SK-N-SH (cell line): ENCODE measurements around the gene CYP4F11. TPM values are rescaled to one million over a fixed set of nuclear protein-coding genes. Genes with fewer than 3 reads are reported as not detected.
"Not testable (repeated sequence)": the region's sequence is repeated elsewhere in the genome, so short reads cannot be mapped to it uniquely, and the experiment has no call there.

Experiments used
- CTCF ChIA-PET: fragments of 300-600, 350-600 bp; formaldehyde crosslinking; extraction: SDS; loops from one replicate; lab custom pipeline; 2021; lab: Yijun Ruan, JAX
- POLR2A ChIA-PET: fragments of 350-600 bp; sonication (Branson Sonifier 250); formaldehyde crosslinking; extraction: SDS; loops from one replicate; lab custom pipeline; 2020; ENCODE audit warnings: antibody characterized with exemption, inconsistent platforms; lab: Yijun Ruan, JAX
- DNase-seq: peaks from one replicate; pipeline ENCODE4 v3.0.0; 2012
- H2AFZ ChIP-seq: fragments of 200-600 bp; sonication (generic); 2 replicates; pipeline ENCODE4 v1.8.1; 2016; ENCODE audit warnings: antibody characterized with exemption, mild to moderate bottlenecking, low read depth
- H3F3A ChIP-seq: fragments of 200-600 bp; sonication (generic); replicated peaks from 2 replicates; pipeline ENCODE3; 2016; ENCODE audit warnings: antibody characterized with exemption, mild to moderate bottlenecking; ENCODE audit not compliant: insufficient read depth
- H3K27ac ChIP-seq, 2 experiments: fragments of 200-500 bp in 1 of 2; fragments of 200-600 bp in 1 of 2; sonication (Bioruptor generic) in 1 of 2; sonication (generic), shearing (Covaris generic) in 1 of 2; 2 replicates each; pipeline versions ENCODE4 v1.5.1 to v1.6.1; 2014 to 2016; ENCODE audit warnings: low read depth in 2 of 2, inconsistent platforms in 1 of 2, low read length in 1 of 2, mild to moderate bottlenecking in 1 of 2, mixed read lengths in 1 of 2
- H3K27me3 ChIP-seq: fragments of 200-600 bp; sonication (generic), shearing (Covaris generic); 2 replicates; pipeline ENCODE4 v1.6.1; 2016; ENCODE audit warnings: mixed run types; ENCODE audit not compliant: insufficient read depth
- H3K36me3 ChIP-seq, 2 experiments: fragments of 200-500 bp in 1 of 2; fragments of 200-600 bp in 1 of 2; sonication (Bioruptor generic) in 1 of 2; sonication (generic) in 1 of 2; replicated peaks in 1 of 2; 2 replicates each; pipeline versions ENCODE3 to v1.5.1; 2014 to 2016; ENCODE audit warnings: low read length in 1 of 2, mild to moderate bottlenecking in 1 of 2; ENCODE audit not compliant: insufficient read depth in 2 of 2, control insufficient read depth in 1 of 2
- H3K4me1 ChIP-seq, 2 experiments: fragments of 200-500 bp in 1 of 2; fragments of 200-600 bp in 1 of 2; sonication (Bioruptor generic) in 1 of 2; sonication (generic), shearing (Covaris generic) in 1 of 2; 2 replicates each; pipeline versions ENCODE4 v1.5.1 to v1.6.1; 2014 to 2016; ENCODE audit warnings: low read depth in 1 of 2, low read length in 1 of 2, mixed run types in 1 of 2; ENCODE audit not compliant: insufficient read depth in 2 of 2, control insufficient read depth in 1 of 2
- H3K4me2 ChIP-seq: fragments of 200-600 bp; sonication (generic), shearing (Covaris generic); 2 replicates; pipeline ENCODE4 v1.6.1; 2017; ENCODE audit warnings: mixed run types
- H3K4me3 ChIP-seq, 2 experiments: fragments of 200-500 bp in 1 of 2; fragments of 200-600 bp in 1 of 2; sonication (Bioruptor generic) in 1 of 2; sonication (generic), shearing (Covaris generic) in 1 of 2; 2 replicates each; pipeline versions ENCODE4 v1.5.1 to v1.8.1; 2014 to 2016; ENCODE audit warnings: low read depth in 2 of 2, inconsistent platforms in 1 of 2, low read length in 1 of 2, mild to moderate bottlenecking in 1 of 2, mixed read lengths in 1 of 2, moderate library complexity in 1 of 2
- H3K79me2 ChIP-seq: fragments of 200-600 bp; sonication (generic); 2 replicates; pipeline ENCODE4 v1.8.1; 2017; ENCODE audit warnings: mild to moderate bottlenecking; ENCODE audit not compliant: insufficient read depth
- H3K9ac ChIP-seq: fragments of 200-600 bp; sonication (generic); 2 replicates; pipeline ENCODE4 v1.6.1; 2017; ENCODE audit warnings: mixed run types
- H3K9me2 ChIP-seq: fragments of 200-600 bp; sonication (generic); 2 replicates; pipeline ENCODE4 v1.6.1; 2017; ENCODE audit warnings: mixed run types
- H3K9me3 ChIP-seq: fragments of 200-600 bp; sonication (generic); 2 replicates; pipeline ENCODE4 v1.6.1; 2017; ENCODE audit warnings: mixed run types, mild to moderate bottlenecking, moderate library complexity
- H4K20me1 ChIP-seq: fragments of 200-600 bp; sonication (generic); 2 replicates; pipeline ENCODE4 v1.6.1; 2017; ENCODE audit warnings: mild to moderate bottlenecking, mixed run types; ENCODE audit not compliant: insufficient read depth
- CTCF ChIP-seq: fragments of 200-600 bp; sonication (generic); IDR thresholded peaks from 2 replicates; pipeline ENCODE4 v1.6.1; 2017; ENCODE audit warnings: antibody characterized with exemption, mild to moderate bottlenecking, moderate library complexity
- EZH2phosphoT487 ChIP-seq: fragments of 200-600 bp; sonication (generic); IDR thresholded peaks from 2 replicates; pipeline ENCODE4 v1.6.1; 2017; ENCODE audit warnings: low read depth, mixed run types, mild to moderate bottlenecking, antibody characterized with exemption, moderate library complexity, borderline replicate concordance
- FOXJ3 ChIP-seq: sonication (generic); formaldehyde crosslinking; IDR thresholded peaks from 2 replicates; pipeline ENCODE4 v1.5.1; 2020; ENCODE audit warnings: mild to moderate bottlenecking, missing genetic modification reagents
- REST ChIP-seq: IDR thresholded peaks from 2 replicates; pipeline ENCODE4 v1.6.1; 2012; ENCODE audit warnings: mild to moderate bottlenecking, low read depth, low read length, moderate library complexity
- RXRA ChIP-seq: IDR thresholded peaks from 2 replicates; pipeline ENCODE4 v1.4.0; 2012; ENCODE audit warnings: low read depth, mild to moderate bottlenecking, borderline replicate concordance
- SMC3 ChIP-seq: IDR thresholded peaks from 2 replicates; pipeline ENCODE4 v1.6.1; 2012; ENCODE audit warnings: low read depth, low read length, improper control_type of control experiment
- TCF12 ChIP-seq: IDR thresholded peaks from 2 replicates; pipeline ENCODE4 v1.4.0; 2012
- TEAD4 ChIP-seq: IDR thresholded peaks from 2 replicates; pipeline ENCODE4 v1.4.0; 2012; ENCODE audit warnings: mild to moderate bottlenecking, borderline replicate concordance; ENCODE audit not compliant: insufficient read depth
- USF1 ChIP-seq: IDR thresholded peaks from 2 replicates; pipeline ENCODE4 v1.4.0; 2012; ENCODE audit warnings: low read depth, borderline replicate concordance
- YY1 ChIP-seq: IDR thresholded peaks from 2 replicates; pipeline ENCODE4 v1.4.0; 2012; ENCODE audit warnings: low read depth, mild to moderate bottlenecking
- whole genome bisulfite sequencing: methylation state at CpG from one replicate; pipeline ENCODE4 v1.1.6; 2017; ENCODE audit warnings: low lambda C conversion rate; 5-methylcytosine and 5-hydroxymethylcytosine counted together
- polyA plus RNA-seq, 3 experiments: library from polyadenylated mRNA; depleted of rRNA; stranded (reverse); fragments of >200 nt; gene quantifications; 2 replicates each; pipeline ENCODE4 v1.2.3, GENCODE V29; 2012

Gene CYP4F11
- polyA plus RNA-seq, 1 of the 3 experiments (the other 2 are of a cell fraction), result 0.23 TPM

- H3K4me3 ChIP-seq, H3K9me2 ChIP-seq, H3K27me3 ChIP-seq, H4K20me1 ChIP-seq, H3K4me1 ChIP-seq, H3K36me3 ChIP-seq, H3K4me2 ChIP-seq, H3F3A ChIP-seq, CTCF ChIA-PET, H3K9me3 ChIP-seq, POLR2A ChIA-PET, DNase-seq, H2AFZ ChIP-seq, H3K9ac ChIP-seq, H3K27ac ChIP-seq, H3K79me2 ChIP-seq: not testable (repeated sequence)
- 23% methylated on average over 6 of the region's 9 CpGs for WGBS
Measured at GRCh38 chr19:15889339-15889738, 45.0 kb downstream of the CYP4F11 start.

GRCh38 chr19:15885919-15886318 lies 48.4 kb downstream of the CYP4F11 start:
- H3K9ac ChIP-seq, result no peak overlapping the region
- H3K4me1 ChIP-seq, result no peaks in the 10 kb centered on the region
- no peaks in the 10 kb centered on the region for H4K20me1 ChIP-seq
- H3K4me2 ChIP-seq, result no peak overlapping the region
- peaks cover 3% of the 10 kb centered on the region for H3F3A ChIP-seq
- H3K9me2 ChIP-seq, result no peaks in the 10 kb centered on the region
- 0% methylated on average over 2 of the region's 7 CpGs for WGBS
- H3K9me3 ChIP-seq, result no peaks in the 10 kb centered on the region
- ChIA-PET CTCF (no interaction called here), POLR2A (no interaction called here)
- TF ChIP-seq TEAD4 (no peak), EZH2phosphoT487 (no peak), SMC3 (no peak), CTCF (no peak)
- no peak overlapping the region for H3K4me3 ChIP-seq
- no peaks in the 10 kb centered on the region; the same call in 1 of the 2 replicates for H3K27me3 ChIP-seq
- no peak for DNase-seq
- H3K36me3 ChIP-seq, result no peaks in the 10 kb centered on the region
- H3K79me2 ChIP-seq, result no peaks in the 10 kb centered on the region
- no peak overlapping the region for H2AFZ ChIP-seq
- no peak overlapping the region for H3K27ac ChIP-seq

- Histone ChIP-seq H2AFZ (no peak overlapping the region), H3K4me1 (no peaks in the 10 kb centered on the region)
Measured at GRCh38 chr19:15885167-15885566, 49.2 kb downstream of the CYP4F11 start.

More at GRCh38 chr19:15885167-15885566, 49.2 kb downstream of the CYP4F11 start:
- 3% methylated on average over 3 of the region's 3 CpGs for WGBS
- Histone ChIP-seq H3K9me2 (no peaks in the 10 kb centered on the region), H4K20me1 (no peaks in the 10 kb centered on the region), H3K4me2 (no peak overlapping the region), H3K79me2 (no peaks in the 10 kb centered on the region), H3K27me3 (no peaks in the 10 kb centered on the region; the same call in 1 of the 2 replicates), H3K4me3 (no peak overlapping the region), H3K36me3 (no peaks in the 10 kb centered on the region), H3K9me3 (no peaks in the 10 kb centered on the region), H3F3A (peaks cover 3% of the 10 kb centered on the region), H3K9ac (no peak overlapping the region), H3K27ac (no peak overlapping the region)
- ChIA-PET CTCF (no interaction called here), POLR2A (no interaction called here)
- no peak for DNase-seq
- TF ChIP-seq TCF12 (no peak), RXRA (no peak), USF1 (no peak), REST (no peak), FOXJ3 (CRISPR knock-in tag) (no peak), YY1 (no peak)
